Skeletal muscle satellite cell (primary cell): ENCODE measurements around the gene ANKS4B. TPM values are rescaled to one million over a fixed set of nuclear protein-coding genes. Genes with fewer than 3 reads are reported as not detected.
A peak's percentile ranks its signal among the peaks of the same experiment; 100 is the strongest.
"Not testable (repeated sequence)": the region's sequence is repeated elsewhere in the genome, so short reads cannot be mapped to it uniquely, and the experiment has no call there.

ENCODE experiments used
- H3K27me3 ChIP-seq: 2 replicates; pipeline ENCODE4 v1.7.0; 2013; ENCODE audit warnings: low read length; ENCODE audit not compliant: control insufficient read depth, insufficient read depth
- H3K36me3 ChIP-seq: 2 replicates; pipeline ENCODE4 v1.7.0; 2013; ENCODE audit warnings: mild to moderate bottlenecking, control low read depth, low read length; ENCODE audit not compliant: insufficient read depth
- H3K4me1 ChIP-seq: 2 replicates; pipeline ENCODE4 v1.7.0; 2013; ENCODE audit warnings: low read length; ENCODE audit not compliant: control insufficient read depth, insufficient read depth
- H3K4me2 ChIP-seq: 2 replicates; pipeline ENCODE4 v1.7.0; 2013; ENCODE audit warnings: mild to moderate bottlenecking, low read length
- H3K4me3 ChIP-seq: 2 replicates; pipeline ENCODE4 v1.7.0; 2013; ENCODE audit warnings: low read length
- H3K9ac ChIP-seq: 2 replicates; pipeline ENCODE4 v1.7.0; 2013; ENCODE audit warnings: mild to moderate bottlenecking, low read depth, low read length, moderate library complexity
- H3K9me3 ChIP-seq: replicated peaks from 2 replicates; pipeline ENCODE4 v1.7.0; 2013; ENCODE audit warnings: mild to moderate bottlenecking, control low read depth, low read length
- total RNA-seq: library from RNA; depleted of rRNA; stranded (reverse); fragments of >200 nt; gene quantifications from 2 replicates; pipeline ENCODE4 v1.2.3, GENCODE V29; 2012; rRNA removed

The ANKS4B gene, protein sequence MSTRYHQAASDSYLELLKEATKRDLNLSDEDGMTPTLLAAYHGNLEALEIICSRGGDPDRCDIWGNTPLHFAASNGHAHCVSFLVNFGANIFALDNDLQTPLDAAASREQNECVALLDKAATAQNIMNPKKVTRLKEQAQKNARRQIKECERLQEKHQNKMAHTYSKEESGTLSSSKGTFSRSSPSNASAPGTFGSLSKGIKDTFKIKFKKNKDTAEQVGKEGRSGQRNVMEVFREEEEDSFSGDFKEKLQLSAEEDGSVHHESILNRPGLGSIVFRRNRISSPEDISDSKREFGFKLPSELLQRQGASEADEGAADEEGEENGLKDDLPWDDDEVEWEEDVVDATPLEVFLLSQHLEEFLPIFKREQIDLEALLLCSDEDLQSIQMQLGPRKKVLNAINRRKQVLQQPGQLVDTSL
- not detected in 2 replicates for total RNA-seq

DNA sequence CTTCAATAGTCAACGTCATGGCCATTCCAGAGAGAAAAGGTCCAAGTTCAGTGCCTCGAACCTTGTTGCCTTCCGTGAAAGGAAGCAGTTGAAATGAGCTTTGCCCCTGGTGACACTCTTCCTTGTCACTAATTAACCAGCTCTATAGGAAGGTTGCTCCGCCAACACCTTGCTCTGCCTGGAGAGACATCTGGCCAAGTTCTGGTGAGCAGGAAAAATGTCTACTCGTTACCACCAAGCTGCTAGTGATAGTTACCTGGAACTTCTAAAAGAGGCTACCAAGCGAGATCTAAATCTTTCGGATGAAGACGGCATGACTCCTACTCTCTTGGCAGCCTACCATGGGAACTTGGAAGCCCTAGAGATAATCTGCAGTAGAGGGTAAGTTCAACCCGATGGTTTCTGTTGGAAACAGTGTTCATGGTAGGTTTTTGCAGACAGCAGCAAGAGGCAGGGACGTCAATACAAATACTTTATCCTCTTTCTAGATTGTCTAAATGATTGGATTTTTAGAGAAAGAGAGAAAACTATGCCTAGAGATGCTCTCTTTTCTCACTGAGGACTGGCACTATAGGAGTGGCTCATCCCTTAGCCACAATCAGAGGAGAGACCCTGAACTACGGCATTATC, at the start of gene ANKS4B:
TSS of gene ANKS4B (plus strand) at position 179 of the 630 bp plus-strand sequence. CDS start at position 218, 39 bp downstream.
- H3K4me3 ChIP-seq = no peak within 1 kb of the TSS
- H3K9ac ChIP-seq = no peak within 1 kb of the TSS
- H3K4me2 ChIP-seq = no peak within 1 kb of the TSS
- no peaks in the 10 kb centered on the region for H3K9me3 ChIP-seq
- H3K27me3 ChIP-seq = peaks cover 51% of the 10 kb centered on the region
- no peaks in the 10 kb centered on the region for H3K4me1 ChIP-seq
- no peaks in the 10 kb centered on the region for H3K36me3 ChIP-seq

DNA sequence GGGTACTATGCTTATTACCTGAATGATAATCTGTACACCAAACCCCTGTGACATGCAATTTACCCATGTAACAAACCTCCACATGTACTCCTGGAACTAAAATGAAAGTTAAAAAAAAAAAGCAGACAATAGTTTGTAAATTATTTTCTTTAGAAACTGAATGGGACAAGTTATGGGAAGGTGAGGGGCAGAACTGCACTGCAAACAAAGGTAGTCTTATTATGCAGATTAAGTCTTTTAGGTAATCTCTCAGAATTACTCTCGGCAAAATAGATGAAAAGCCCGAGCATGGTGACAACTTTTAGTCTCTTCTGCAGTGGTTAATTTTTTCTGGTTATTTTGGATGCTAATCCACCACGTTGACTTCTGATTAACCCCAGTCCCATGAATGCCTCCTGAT, 49.5 kb upstream of the ANKS4B start:
- Histone ChIP-seq H3K4me1 (peaks cover 13% of the 10 kb centered on the region), H3K4me3 (no peak overlapping the region), H3K4me2 (no peak overlapping the region), H3K9ac (no peak overlapping the region), H3K9me3 (no peaks in the 10 kb centered on the region), H3K36me3 (peaks cover 8% of the 10 kb centered on the region), H3K27me3 (no peaks in the 10 kb centered on the region)

DNA sequence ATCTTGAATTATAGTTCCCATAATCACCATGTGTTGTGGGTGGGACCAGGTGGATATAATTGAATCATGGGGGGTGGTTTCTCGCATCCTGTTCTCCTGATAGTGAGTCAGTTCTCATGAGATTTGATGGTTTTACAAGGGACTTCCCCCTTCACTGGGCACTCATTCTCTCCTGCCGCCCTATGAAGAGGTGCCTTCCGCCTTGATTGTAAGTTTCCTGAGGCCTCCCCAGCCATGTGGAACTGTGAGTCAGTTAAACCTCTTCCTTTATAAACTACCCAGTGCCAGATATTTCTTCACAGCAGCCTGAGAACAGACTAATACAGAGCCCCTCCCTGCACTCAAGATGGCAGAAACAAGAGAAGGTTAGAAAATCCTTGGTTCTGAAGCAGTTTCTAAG, 48.7 kb upstream of the ANKS4B start:
- peaks cover 13% of the 10 kb centered on the region for H3K4me1 ChIP-seq
- H3K9me3 ChIP-seq = no peaks in the 10 kb centered on the region
- peaks cover 3% of the 10 kb centered on the region for H3K27me3 ChIP-seq
- no peak overlapping the region for H3K4me2 ChIP-seq
- no peak overlapping the region for H3K4me3 ChIP-seq
- no peak overlapping the region for H3K9ac ChIP-seq
- peaks cover 5% of the 10 kb centered on the region for H3K36me3 ChIP-seq

DNA sequence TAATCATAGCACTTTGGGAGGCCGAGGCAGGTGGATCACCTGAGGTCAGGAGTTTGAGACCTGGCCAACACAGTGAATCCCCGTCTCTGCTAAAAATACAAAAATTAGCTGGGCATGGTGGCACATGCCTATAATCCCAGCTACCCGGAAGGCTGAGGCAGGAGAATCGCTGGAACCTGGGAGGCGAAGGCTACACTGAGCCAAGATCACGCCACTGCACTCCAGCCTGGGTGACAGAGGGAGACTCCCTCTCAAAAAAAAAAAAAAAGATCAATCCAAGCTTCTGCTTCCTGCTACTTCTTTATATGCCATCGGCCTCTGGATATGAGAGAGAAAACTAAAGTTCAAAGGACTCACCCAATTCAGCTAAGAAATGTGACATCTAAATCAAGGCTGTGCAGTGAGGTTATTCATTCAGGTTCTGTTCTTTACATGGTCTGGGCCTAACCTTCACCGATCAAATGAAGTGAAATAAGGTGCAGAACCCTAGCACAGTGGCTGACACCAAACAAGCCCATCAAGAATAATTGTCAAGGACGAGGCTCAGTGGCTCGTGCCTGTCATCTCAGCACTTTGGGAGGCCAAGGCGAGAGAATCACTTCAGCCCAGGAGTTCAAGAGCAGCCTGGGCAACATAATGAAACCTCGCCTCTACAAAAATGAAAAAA, 47.7 kb upstream of the ANKS4B start:
- H3K4me2 ChIP-seq = no peak overlapping the region
- H3K9ac ChIP-seq = no peak overlapping the region
- H3K4me1 ChIP-seq = peaks cover 13% of the 10 kb centered on the region
- H3K27me3 ChIP-seq = peaks cover 11% of the 10 kb centered on the region
- no peak overlapping the region for H3K4me3 ChIP-seq
- no peaks in the 10 kb centered on the region for H3K9me3 ChIP-seq
- peaks cover 5% of the 10 kb centered on the region for H3K36me3 ChIP-seq

DNA sequence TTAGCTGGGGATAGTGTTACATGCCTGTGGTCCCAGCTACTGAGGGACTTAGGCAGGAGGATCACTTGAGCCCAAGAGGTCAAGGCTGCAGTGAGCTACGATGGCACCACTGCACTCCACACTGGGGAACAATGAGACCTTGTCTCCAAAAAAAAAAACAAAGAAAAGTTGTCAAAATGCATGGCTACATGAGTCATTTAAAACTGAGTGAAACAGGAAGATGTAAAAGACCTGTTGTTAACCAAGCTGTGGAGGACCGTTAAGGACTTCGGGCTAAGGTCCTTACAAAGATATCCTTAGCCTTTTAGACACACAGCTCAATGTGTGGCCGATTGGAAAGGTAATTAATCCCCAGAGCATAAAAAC, 47.2 kb upstream of the ANKS4B start:
- peaks cover 2% of the 10 kb centered on the region for H3K36me3 ChIP-seq
- no peak overlapping the region for H3K4me3 ChIP-seq
- H3K9ac ChIP-seq = no peak overlapping the region
- no peaks in the 10 kb centered on the region for H3K9me3 ChIP-seq
- peaks cover 11% of the 10 kb centered on the region for H3K27me3 ChIP-seq
- no peak overlapping the region for H3K4me2 ChIP-seq
- H3K4me1 ChIP-seq = peaks cover 13% of the 10 kb centered on the region

DNA sequence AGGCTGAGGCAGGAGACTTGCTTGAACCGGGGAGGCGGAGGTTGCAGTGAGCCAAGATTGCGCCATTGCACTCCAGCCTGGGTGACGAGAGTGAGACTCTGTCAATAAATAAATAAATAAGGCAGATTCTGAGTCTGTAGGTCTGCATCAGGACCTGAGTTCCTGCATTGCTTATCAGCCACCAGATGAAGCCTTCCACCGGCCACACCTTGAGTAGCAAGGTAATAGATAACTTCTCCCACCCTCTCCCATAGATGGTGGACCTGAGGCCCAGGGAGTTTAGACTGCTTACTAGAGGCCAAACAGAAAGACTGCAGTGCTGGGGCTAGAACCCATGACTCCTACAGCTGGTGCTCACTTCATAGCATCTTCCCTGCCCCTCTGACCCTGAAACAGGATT, 44.2 kb upstream of the ANKS4B start:
- Histone ChIP-seq H3K9me3 (no peaks in the 10 kb centered on the region), H3K9ac (no peak overlapping the region), H3K4me3 (no peak overlapping the region), H3K27me3 (peaks cover 31% of the 10 kb centered on the region), H3K4me2 (no peak overlapping the region), H3K36me3 (no peaks in the 10 kb centered on the region), H3K4me1 (peaks cover 13% of the 10 kb centered on the region)

DNA sequence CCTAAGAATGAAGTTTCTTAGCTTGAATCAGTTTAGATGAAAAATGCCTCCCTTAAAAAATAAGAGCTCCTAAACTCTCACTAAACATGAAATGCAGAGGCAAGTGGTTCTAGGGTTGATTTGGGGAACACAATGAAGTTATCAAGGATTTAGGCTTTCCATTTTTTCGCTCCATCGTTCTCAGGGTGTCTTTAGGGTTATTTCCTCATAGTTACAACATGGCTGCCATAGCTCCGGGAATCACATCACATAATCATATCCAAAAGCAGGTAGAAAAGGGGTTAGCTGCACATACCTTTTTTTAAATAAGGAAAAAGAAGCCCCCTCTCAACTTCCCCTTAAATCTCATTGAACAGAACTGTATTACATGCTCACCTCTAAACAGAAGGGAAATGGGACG, 43.5 kb upstream of the ANKS4B start:
- no peak overlapping the region for H3K4me3 ChIP-seq
- H3K27me3 ChIP-seq = peaks cover 34% of the 10 kb centered on the region
- no peaks in the 10 kb centered on the region for H3K9me3 ChIP-seq

DNA sequence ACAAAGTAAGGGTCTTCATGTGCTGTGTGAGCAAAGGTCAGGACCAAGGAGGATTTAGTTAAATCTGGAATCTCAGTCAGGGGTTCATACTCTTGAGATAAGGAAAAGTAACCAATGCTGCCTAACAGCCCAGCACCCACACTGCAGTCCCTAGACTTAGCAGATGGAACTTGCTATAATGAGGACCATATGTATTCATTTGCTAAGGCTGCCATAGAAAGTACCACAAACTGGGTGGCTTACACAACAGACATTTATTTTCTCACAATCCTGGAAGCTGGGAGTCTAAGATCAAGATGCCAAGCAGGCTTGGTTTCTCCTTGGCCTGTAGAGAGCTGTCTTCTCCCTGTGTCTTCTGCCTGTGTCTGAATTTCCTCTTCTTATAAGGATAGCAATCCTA, 42.9 kb upstream of the ANKS4B start:
- H3K36me3 ChIP-seq = no peaks in the 10 kb centered on the region
- H3K9ac ChIP-seq = no peak overlapping the region
- H3K4me3 ChIP-seq = no peak overlapping the region
- peaks cover 34% of the 10 kb centered on the region for H3K27me3 ChIP-seq
- no peaks in the 10 kb centered on the region for H3K9me3 ChIP-seq
- no peak overlapping the region for H3K4me2 ChIP-seq
- peaks cover 21% of the 10 kb centered on the region for H3K4me1 ChIP-seq

More for the DNA sequence above, 43.5 kb upstream of the ANKS4B start:
- no peaks in the 10 kb centered on the region for H3K36me3 ChIP-seq
- H3K9ac ChIP-seq = no peak overlapping the region
- H3K4me2 ChIP-seq = no peak overlapping the region
- peaks cover 18% of the 10 kb centered on the region for H3K4me1 ChIP-seq

DNA sequence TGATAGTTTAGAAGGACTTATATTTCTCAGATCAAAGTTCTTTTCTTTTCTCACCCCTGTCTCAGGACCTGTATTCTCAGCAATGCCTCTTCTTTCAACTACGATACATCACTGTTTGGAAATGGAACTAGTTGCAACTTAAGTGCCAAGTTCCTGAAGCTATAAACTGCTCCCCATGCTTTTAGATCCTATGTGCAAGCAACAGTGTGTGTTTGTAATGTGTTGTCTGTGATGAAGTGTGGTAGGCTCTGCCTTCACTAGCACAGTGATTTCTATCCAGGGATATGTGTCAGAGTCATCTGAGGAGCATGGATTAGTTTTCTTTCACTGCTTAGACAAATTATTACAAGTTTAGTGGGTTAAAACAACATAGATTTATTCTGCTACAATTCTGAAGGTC, 40.5 kb upstream of the ANKS4B start:
- Histone ChIP-seq H3K27me3 (peaks cover 51% of the 10 kb centered on the region), H3K36me3 (no peaks in the 10 kb centered on the region), H3K4me1 (peaks cover 14% of the 10 kb centered on the region), H3K4me3 (no peak overlapping the region), H3K9ac (no peak overlapping the region), H3K4me2 (no peak overlapping the region), H3K9me3 (no peaks in the 10 kb centered on the region)

DNA sequence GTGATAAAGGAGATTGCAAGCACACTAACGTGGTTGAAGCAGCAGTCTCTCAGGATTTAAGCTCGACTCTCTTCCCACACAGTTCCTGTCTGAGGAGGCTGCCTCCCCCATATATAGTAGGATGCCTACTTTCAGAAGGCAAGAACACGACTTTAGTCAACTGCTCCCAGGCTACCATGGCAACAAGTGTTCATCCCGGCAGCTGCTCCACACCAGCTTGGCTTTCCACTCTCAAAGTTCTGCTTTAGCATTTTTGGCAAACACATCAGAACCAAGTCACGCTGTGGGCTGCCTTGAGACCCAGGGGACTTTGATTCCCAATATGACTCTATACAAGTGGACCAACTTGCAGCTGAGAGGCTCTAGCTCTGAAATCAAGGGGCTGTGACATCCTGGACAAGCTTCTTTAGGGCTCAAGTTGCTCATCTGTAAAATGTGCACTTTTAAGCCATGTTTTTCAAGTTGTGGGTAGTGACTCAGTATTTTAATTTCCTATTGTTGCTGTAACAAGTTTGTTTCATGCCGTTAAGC, 38.7 kb upstream of the ANKS4B start:
- Histone ChIP-seq H3K9ac (no peak overlapping the region), H3K27me3 (peaks cover 61% of the 10 kb centered on the region), H3K4me1 (peaks cover 8% of the 10 kb centered on the region), H3K4me2 (peak overlapping the region; percentile 25), H3K36me3 (no peaks in the 10 kb centered on the region), H3K4me3 (no peak overlapping the region), H3K9me3 (no peaks in the 10 kb centered on the region)

DNA sequence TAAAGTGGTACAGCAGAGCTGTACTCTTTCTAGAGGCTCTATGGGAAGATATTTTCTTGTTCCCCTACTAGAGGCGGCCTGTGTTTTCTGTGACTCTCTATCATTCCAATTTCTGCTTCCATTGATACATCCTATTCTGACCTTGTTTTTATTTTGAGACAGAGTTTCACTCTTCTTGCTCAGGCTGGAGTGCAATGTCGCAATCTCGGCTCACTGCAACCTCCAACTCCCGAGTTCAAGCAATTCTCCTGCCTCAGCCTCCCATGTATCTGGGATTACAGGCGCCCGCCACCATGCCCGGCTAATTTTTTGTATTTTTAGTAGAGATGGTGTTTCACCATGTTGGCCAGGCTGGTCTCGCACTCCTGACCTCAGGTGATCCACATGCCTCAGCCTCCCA, 38.2 kb upstream of the ANKS4B start:
- H3K4me3 ChIP-seq, H3K36me3 ChIP-seq, H3K4me1 ChIP-seq, H3K9me3 ChIP-seq, H3K9ac ChIP-seq: not testable (repeated sequence)
- H3K27me3 ChIP-seq = peaks cover 58% of the 10 kb centered on the region
- peak overlapping the region; percentile 25 for H3K4me2 ChIP-seq
